IMR-90 (cell line): ENCODE data around the gene DNAI2. TPM values are rescaled to one million over a fixed set of nuclear protein-coding genes. Genes with fewer than 3 reads are reported as not detected.

Experiments used
- ATAC-seq: fragments of 200-7000 bp; cut with Tn5 transposase; 2 replicates; pipeline ENCODE4 v1.9.1; 2020; ENCODE audit warnings: low read depth, mild to moderate bottlenecking, moderate library complexity
- BruUV-seq: library from RNA; stranded (reverse); fragments of 400-500 nt; replicated peaks from 2 replicates; lab custom pipeline; 2021; lab: Mats Ljungman, UMichigan
- CTCF ChIA-PET: fragments of 300-600 bp; formaldehyde crosslinking; extraction: SDS; loops from one replicate; lab custom pipeline; 2021; ENCODE audit warnings: antibody characterized with exemption; lab: Yijun Ruan, JAX
- POLR2A ChIA-PET: fragments of 300-600 bp; sonication (Branson Sonifier 250); formaldehyde crosslinking; loops from one replicate; lab custom pipeline; 2022; ENCODE audit warnings: antibody characterized with exemption; ENCODE audit not compliant: unreplicated experiment; lab: Charles Lee
- DNase-seq: peaks from one replicate; pipeline ENCODE4 v3.0.0; 2013
- H2AFZ ChIP-seq: replicated peaks from 2 replicates; pipeline ENCODE3; 2013; ENCODE audit warnings: low read length, mild to moderate bottlenecking; ENCODE audit not compliant: poor library complexity
- H2AK5ac ChIP-seq: 2 replicates; pipeline ENCODE4 v1.6.1; 2013; ENCODE audit warnings: low read depth, low read length, inconsistent platforms
- H2AK9ac ChIP-seq: replicated peaks from 2 replicates; pipeline ENCODE3; 2013; ENCODE audit warnings: mild to moderate bottlenecking, low read depth, low read length, moderate library complexity; ENCODE audit not compliant: poor library complexity
- H2BK120ac ChIP-seq: 2 replicates; pipeline ENCODE4 v1.6.1; 2013; ENCODE audit warnings: low read depth, low read length, inconsistent platforms
- H2BK15ac ChIP-seq: 3 replicates; pipeline ENCODE4 v1.6.1; 2013; ENCODE audit warnings: low read depth, low read length, inconsistent platforms
- H2BK20ac ChIP-seq: 2 replicates; pipeline ENCODE4 v1.6.1; 2013; ENCODE audit warnings: low read depth, mild to moderate bottlenecking, inconsistent platforms, low read length, moderate library complexity
- H2BK5ac ChIP-seq: 2 replicates; pipeline ENCODE4 v1.6.1; 2013; ENCODE audit warnings: mild to moderate bottlenecking, low read depth, low read length, inconsistent platforms; ENCODE audit not compliant: poor library complexity, severe bottlenecking
- H3K14ac ChIP-seq: replicated peaks from 2 replicates; pipeline ENCODE4 v1.6.1; 2013; ENCODE audit warnings: low read depth, low read length, inconsistent platforms
- H3K18ac ChIP-seq: 2 replicates; pipeline ENCODE4 v1.6.1; 2013; ENCODE audit warnings: low read depth, low read length, control low read depth
- H3K23ac ChIP-seq: 2 replicates; pipeline ENCODE4 v1.6.1; 2013; ENCODE audit warnings: low read depth, low read length, inconsistent platforms
- H3K27ac ChIP-seq: 2 replicates; pipeline ENCODE4 v1.5.1; 2013; ENCODE audit warnings: mild to moderate bottlenecking, control low read depth, low read length; ENCODE audit not compliant: insufficient read depth
- H3K27me3 ChIP-seq: 2 replicates; pipeline ENCODE4 v1.6.1; 2013; ENCODE audit warnings: low read length; ENCODE audit not compliant: control insufficient read depth, insufficient read depth
- H3K36me3 ChIP-seq: 2 replicates; pipeline ENCODE4 v1.6.1; 2013; ENCODE audit warnings: low read length, mixed read lengths; ENCODE audit not compliant: control insufficient read depth, insufficient read depth
- H3K4ac ChIP-seq: 2 replicates; pipeline ENCODE4 v1.6.1; 2013; ENCODE audit warnings: low read depth, low read length, inconsistent platforms
- H3K4me1 ChIP-seq: 2 replicates; pipeline ENCODE4 v1.6.1; 2013; ENCODE audit warnings: low read length, mixed read lengths; ENCODE audit not compliant: control insufficient read depth, insufficient read depth
- H3K4me2 ChIP-seq: 2 replicates; pipeline ENCODE4 v1.6.1; 2013; ENCODE audit warnings: low read depth, mild to moderate bottlenecking, control low read depth, low read length, moderate library complexity
- H3K4me3 ChIP-seq: 2 replicates; pipeline ENCODE4 v1.5.1; 2013; ENCODE audit warnings: low read depth, mild to moderate bottlenecking, control low read depth, low read length, moderate library complexity; ENCODE audit not compliant: insufficient read depth
- H3K56ac ChIP-seq: 2 replicates; pipeline ENCODE4 v1.6.1; 2013; ENCODE audit warnings: low read length, inconsistent platforms; ENCODE audit not compliant: insufficient read depth; ENCODE audit errors: extremely low read depth
- H3K79me1 ChIP-seq, 2 experiments: 2 replicates each; pipeline ENCODE4 v1.6.1; 2013; ENCODE audit warnings: low read length in 2 of 2, inconsistent platforms in 1 of 2, low read depth in 1 of 2
- H3K9ac ChIP-seq: 2 replicates; pipeline ENCODE4 v1.6.1; 2013; ENCODE audit warnings: low read depth, low read length, control low read depth
- H3K9me1 ChIP-seq: 2 replicates; pipeline ENCODE4 v1.6.1; 2013; ENCODE audit warnings: low read length, inconsistent platforms; ENCODE audit not compliant: insufficient read depth
- H3K9me3 ChIP-seq: 2 replicates; pipeline ENCODE4 v1.6.1; 2013; ENCODE audit warnings: low read length; ENCODE audit not compliant: control insufficient read depth, insufficient read depth
- H4K20me1 ChIP-seq: 2 replicates; pipeline ENCODE4 v1.6.1; 2013; ENCODE audit warnings: low read length, inconsistent platforms; ENCODE audit not compliant: insufficient read depth
- H4K5ac ChIP-seq: 2 replicates; pipeline ENCODE4 v1.6.1; 2013; ENCODE audit warnings: mild to moderate bottlenecking, low read depth, low read length, control low read depth
- H4K8ac ChIP-seq, 2 experiments: 2 replicates each; pipeline ENCODE4 v1.6.1; 2013; ENCODE audit warnings: low read depth in 2 of 2, low read length in 2 of 2, control low read depth in 1 of 2, inconsistent platforms in 1 of 2
- H4K91ac ChIP-seq: 2 replicates; pipeline ENCODE4 v1.6.1; 2013; ENCODE audit warnings: low read depth, low read length, inconsistent platforms; ENCODE audit not compliant: insufficient read depth
- BHLHE40 ChIP-seq: fragments of 150-350 bp; IDR thresholded peaks from 2 replicates; pipeline ENCODE4 v1.6.1; 2016; ENCODE audit warnings: mild to moderate bottlenecking, low read depth, low read length
- CEBPB ChIP-seq: IDR thresholded peaks from 2 replicates; pipeline ENCODE4 v1.6.1; 2012; ENCODE audit warnings: low read depth, low read length, improper control_type of control experiment
- CHD1 ChIP-seq: IDR thresholded peaks from 2 replicates; pipeline ENCODE4 v1.6.1; 2012; ENCODE audit warnings: low read depth, low read length, improper control_type of control experiment
- ELK1 ChIP-seq: fragments of 150-350 bp; IDR thresholded peaks from 2 replicates; pipeline ENCODE4 v1.6.1; 2016; ENCODE audit warnings: low read depth, mild to moderate bottlenecking, low read length, moderate library complexity, borderline replicate concordance
- FOS ChIP-seq: fragments of 150-350 bp; IDR thresholded peaks from 2 replicates; pipeline ENCODE4 v1.6.1; 2016; ENCODE audit warnings: low read depth, low read length
- MAFK ChIP-seq: IDR thresholded peaks from 2 replicates; pipeline ENCODE4 v1.6.1; 2012; ENCODE audit warnings: low read depth, low read length, improper control_type of control experiment
- MAZ ChIP-seq: IDR thresholded peaks from 2 replicates; pipeline ENCODE4 v1.6.1; 2012; ENCODE audit warnings: low read depth, mild to moderate bottlenecking, low read length, improper control_type of control experiment, moderate library complexity, borderline replicate concordance
- MXI1 ChIP-seq: IDR thresholded peaks from 2 replicates; pipeline ENCODE4 v1.6.1; 2012; ENCODE audit warnings: low read depth, mild to moderate bottlenecking, low read length, moderate library complexity, borderline replicate concordance
- NFE2L2 ChIP-seq: fragments of 150-350 bp; IDR thresholded peaks from 2 replicates; pipeline ENCODE4 v1.6.1; 2016; ENCODE audit warnings: low read depth, mild to moderate bottlenecking, low read length
- POLR2A ChIP-seq: IDR thresholded peaks from 2 replicates; pipeline ENCODE4 v1.6.1; 2012; ENCODE audit warnings: mild to moderate bottlenecking, low read depth, low read length
- RAD21 ChIP-seq: IDR thresholded peaks from 2 replicates; pipeline ENCODE4 v1.6.1; 2012; ENCODE audit warnings: low read length, improper control_type of control experiment
- RCOR1 ChIP-seq: IDR thresholded peaks from 2 replicates; pipeline ENCODE4 v1.6.1; 2012; ENCODE audit warnings: mild to moderate bottlenecking, low read length, improper control_type of control experiment; ENCODE audit not compliant: insufficient replicate concordance
- RFX5 ChIP-seq: IDR thresholded peaks from 2 replicates; pipeline ENCODE4 v1.8.0; 2012; ENCODE audit warnings: low read depth, mild to moderate bottlenecking, low read length, moderate library complexity
- SMC3 ChIP-seq: fragments of 150-350 bp; IDR thresholded peaks from 2 replicates; pipeline ENCODE4 v1.6.1; 2016; ENCODE audit warnings: low read depth, mild to moderate bottlenecking, antibody characterized with exemption, low read length, moderate library complexity
- USF2 ChIP-seq: fragments of 150-350 bp; IDR thresholded peaks from 2 replicates; pipeline ENCODE4 v1.6.1; 2017; ENCODE audit warnings: mild to moderate bottlenecking, antibody characterized with exemption, low read length, low read depth
- WGBS, 2 experiments: methylation state at CpG; one replicate each; pipeline versions ENCODE4 v1.1.5 to v1.1.7; 2013; ENCODE audit warnings: missing lambda C conversion rate in 2 of 2; ENCODE audit not compliant: insufficient read length in 1 of 2; ENCODE audit errors: extremely low coverage in 2 of 2; 5-methylcytosine and 5-hydroxymethylcytosine counted together
- dilution Hi-C: fragments of 300-500 bp; cut with HindIII; formaldehyde crosslinking; loops from one replicate; pipeline ENCODE4 v1.14.3; 2018; ENCODE audit warnings: low sequenced_read_pairs; ENCODE audit not compliant: unreplicated experiment
- in situ Hi-C: fragments of 300-500 bp; cut with MboI; formaldehyde crosslinking; loops from 3 replicates; pipeline ENCODE4 v1.14.3; 2019; ENCODE audit warnings: low sequenced_read_pairs, inconsistent platforms, mixed read lengths
- intact Hi-C: fragments of 100-400 bp; cut with micrococcal nuclease; formaldehyde crosslinking; loops from 2 replicates; pipeline ENCODE4 v1.10.0; 2022
- polyA plus RNA-seq, 3 experiments: library from polyadenylated mRNA; depleted of rRNA; stranded (reverse); fragments of >200 nt; gene quantifications; 2 replicates each; pipeline ENCODE4 v1.2.3, GENCODE V29; 2012; ENCODE audit warnings: low replicate concordance in 1 of 3
- total RNA-seq: library from RNA; depleted of rRNA; stranded (reverse); fragments of >200 nt; gene quantifications from 2 replicates; pipeline ENCODE4 v1.2.3, GENCODE V29; 2012
- TF ChIP-seq, protein P1 (sequence below): conservative IDR thresholded peaks from 2 replicates; pipeline ENCODE4 v1.5.1; 2012; ENCODE audit warnings: mild to moderate bottlenecking, low read depth, low read length, improper control_type of control experiment

DNAI2 gene
- total and polyA plus RNA-seq, 2 of the 4 experiments (the other 2 are of a cell fraction): not detected

DNA sequence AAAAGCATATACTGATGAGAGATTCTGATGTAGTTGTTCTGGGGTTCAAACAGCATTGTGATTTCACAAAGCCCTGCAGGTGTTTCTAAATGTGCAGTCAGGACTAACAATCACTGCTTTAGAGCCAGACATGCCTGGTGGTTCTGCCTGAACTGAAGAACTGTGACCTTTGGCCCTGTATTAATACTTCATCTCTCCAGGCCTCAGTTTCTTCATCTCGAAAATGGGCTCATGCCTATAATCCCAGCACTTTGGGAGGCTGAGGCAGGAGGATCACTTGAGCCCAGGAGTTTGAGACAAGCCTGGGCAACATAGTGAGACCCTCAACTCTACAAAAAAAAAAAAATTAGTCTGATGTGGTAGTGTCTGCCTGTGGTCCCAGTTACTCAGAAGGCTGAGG, 3.9 kb downstream of the DNAI2 start:
- no peak for DNase-seq
- Histone ChIP-seq H4K5ac (no peak overlapping the region), H3K79me1 (no peaks in the 10 kb centered on the region), H2BK5ac (no peak overlapping the region), H3K4me3 (no peak overlapping the region), H2AK9ac (no peak overlapping the region), H3K27ac (no peak overlapping the region), H3K36me3 (no peaks in the 10 kb centered on the region), H4K91ac (no peak overlapping the region), H2BK15ac (no peak overlapping the region), H3K4me1 (no peaks in the 10 kb centered on the region), H3K18ac (no peak overlapping the region), H3K4me2 (no peak overlapping the region), H3K27me3 (no peaks in the 10 kb centered on the region; the same call in 1 of the 2 replicates), H2BK20ac (no peak overlapping the region), H3K23ac (no peak overlapping the region), H3K14ac (no peak overlapping the region), H2BK120ac (no peak overlapping the region), H2AFZ (no peak overlapping the region), H4K8ac (no peak overlapping the region), H3K9ac (no peak overlapping the region), H3K9me3 (peaks cover 3% of the 10 kb centered on the region; the same call in 1 of the 2 replicates), H3K4ac (no peak overlapping the region), H4K20me1 (no peaks in the 10 kb centered on the region), H3K9me1 (no peaks in the 10 kb centered on the region), H3K56ac (no peak overlapping the region), H2AK5ac (no peak overlapping the region)
- ChIA-PET POLR2A (no interaction called here), CTCF (no interaction called here)
- no TSS peak for BruUV-seq
- ATAC-seq: no peak
- dilution Hi-C loops: no loop called here
- intact Hi-C loops: no loop called here
- TF ChIP-seq USF2 (no peak), MAZ (no peak), MAFK (no peak), BHLHE40 (no peak), CHD1 (no peak), RFX5 (no peak), POLR2A (no peak), RCOR1 (no peak), FOS (no peak), MXI1 (no peak), NFE2L2 (no peak), ELK1 (no peak), CEBPB (no peak), SMC3 (no peak), RAD21 (no peak)
- TF ChIP-seq, protein P1, sequence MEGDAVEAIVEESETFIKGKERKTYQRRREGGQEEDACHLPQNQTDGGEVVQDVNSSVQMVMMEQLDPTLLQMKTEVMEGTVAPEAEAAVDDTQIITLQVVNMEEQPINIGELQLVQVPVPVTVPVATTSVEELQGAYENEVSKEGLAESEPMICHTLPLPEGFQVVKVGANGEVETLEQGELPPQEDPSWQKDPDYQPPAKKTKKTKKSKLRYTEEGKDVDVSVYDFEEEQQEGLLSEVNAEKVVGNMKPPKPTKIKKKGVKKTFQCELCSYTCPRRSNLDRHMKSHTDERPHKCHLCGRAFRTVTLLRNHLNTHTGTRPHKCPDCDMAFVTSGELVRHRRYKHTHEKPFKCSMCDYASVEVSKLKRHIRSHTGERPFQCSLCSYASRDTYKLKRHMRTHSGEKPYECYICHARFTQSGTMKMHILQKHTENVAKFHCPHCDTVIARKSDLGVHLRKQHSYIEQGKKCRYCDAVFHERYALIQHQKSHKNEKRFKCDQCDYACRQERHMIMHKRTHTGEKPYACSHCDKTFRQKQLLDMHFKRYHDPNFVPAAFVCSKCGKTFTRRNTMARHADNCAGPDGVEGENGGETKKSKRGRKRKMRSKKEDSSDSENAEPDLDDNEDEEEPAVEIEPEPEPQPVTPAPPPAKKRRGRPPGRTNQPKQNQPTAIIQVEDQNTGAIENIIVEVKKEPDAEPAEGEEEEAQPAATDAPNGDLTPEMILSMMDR: no peak
- in situ Hi-C loops: no loop called here
- WGBS, 2 experiments: no CpG with 5 or more reads among the region's 1 CpG
